ENCODE measurements around the gene ADCY5.

ADCY5 gene

DNA sequence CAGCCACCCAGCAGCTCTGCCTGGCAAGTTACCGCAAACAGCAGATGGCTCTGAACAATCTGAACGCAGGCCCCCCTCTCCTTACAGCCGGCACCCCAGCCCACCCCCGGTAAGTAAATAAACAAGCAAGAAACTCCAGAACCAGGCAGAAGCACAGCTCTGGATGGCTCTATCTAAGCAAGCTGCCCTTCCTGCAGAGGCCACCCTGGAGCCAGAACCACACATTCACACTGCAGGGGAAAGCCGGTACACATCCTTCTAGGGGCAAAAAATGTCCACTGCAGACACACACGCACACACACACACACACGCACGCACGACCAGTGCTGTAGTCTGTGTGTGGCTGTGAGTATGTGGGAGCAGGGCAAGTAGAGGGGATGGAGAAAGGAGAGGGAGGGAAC, 63.9 kb downstream of the ADCY5 start:
- Histone ChIP-seq H3K9me2 (ENCODE audit: low read depth, low read length) (no peaks in the 10 kb centered on the region), H3K4me1 (ENCODE audit: insufficient read depth, low read length, severe bottlenecking) (no peaks in the 10 kb centered on the region), H3K79me2 (ENCODE audit: insufficient read depth, low read length) (no peaks in the 10 kb centered on the region), H3K4me3 (ENCODE audit: low read depth, low read length, poor library complexity, severe bottlenecking) (no peak overlapping the region), H4K20me1 (ENCODE audit: insufficient read depth, low read length) (no peaks in the 10 kb centered on the region), H3K9me3 (ENCODE audit: low read length) (no peaks in the 10 kb centered on the region), H3K4me2 (ENCODE audit: low read length) (no peak overlapping the region), H3F3A (ENCODE audit: insufficient read depth, low read length) (no peaks in the 10 kb centered on the region), H3K36me3 (ENCODE audit: insufficient read depth, low read length) (no peaks in the 10 kb centered on the region), H3K9ac (ENCODE audit: low read length) (no peak overlapping the region), H3K27ac (ENCODE audit: low read depth, low read length, poor library complexity, severe bottlenecking) (no peak overlapping the region), H2AFZ (ENCODE audit: low read length) (no peak overlapping the region), H3K27me3 (ENCODE audit: insufficient read depth, low read length) (peaks cover 9% of the 10 kb centered on the region; the same call in 1 of the 2 replicates)
- no peak for TF ChIP-seq EZH2 (IDR thresholded peaks at IDR 0.05; ENCODE audit: borderline replicate concordance, low read length)
- TF ChIP-seq, protein P1, sequence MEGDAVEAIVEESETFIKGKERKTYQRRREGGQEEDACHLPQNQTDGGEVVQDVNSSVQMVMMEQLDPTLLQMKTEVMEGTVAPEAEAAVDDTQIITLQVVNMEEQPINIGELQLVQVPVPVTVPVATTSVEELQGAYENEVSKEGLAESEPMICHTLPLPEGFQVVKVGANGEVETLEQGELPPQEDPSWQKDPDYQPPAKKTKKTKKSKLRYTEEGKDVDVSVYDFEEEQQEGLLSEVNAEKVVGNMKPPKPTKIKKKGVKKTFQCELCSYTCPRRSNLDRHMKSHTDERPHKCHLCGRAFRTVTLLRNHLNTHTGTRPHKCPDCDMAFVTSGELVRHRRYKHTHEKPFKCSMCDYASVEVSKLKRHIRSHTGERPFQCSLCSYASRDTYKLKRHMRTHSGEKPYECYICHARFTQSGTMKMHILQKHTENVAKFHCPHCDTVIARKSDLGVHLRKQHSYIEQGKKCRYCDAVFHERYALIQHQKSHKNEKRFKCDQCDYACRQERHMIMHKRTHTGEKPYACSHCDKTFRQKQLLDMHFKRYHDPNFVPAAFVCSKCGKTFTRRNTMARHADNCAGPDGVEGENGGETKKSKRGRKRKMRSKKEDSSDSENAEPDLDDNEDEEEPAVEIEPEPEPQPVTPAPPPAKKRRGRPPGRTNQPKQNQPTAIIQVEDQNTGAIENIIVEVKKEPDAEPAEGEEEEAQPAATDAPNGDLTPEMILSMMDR (IDR thresholded peaks at IDR 0.05; ENCODE audit: low read length): no peak

DNA sequence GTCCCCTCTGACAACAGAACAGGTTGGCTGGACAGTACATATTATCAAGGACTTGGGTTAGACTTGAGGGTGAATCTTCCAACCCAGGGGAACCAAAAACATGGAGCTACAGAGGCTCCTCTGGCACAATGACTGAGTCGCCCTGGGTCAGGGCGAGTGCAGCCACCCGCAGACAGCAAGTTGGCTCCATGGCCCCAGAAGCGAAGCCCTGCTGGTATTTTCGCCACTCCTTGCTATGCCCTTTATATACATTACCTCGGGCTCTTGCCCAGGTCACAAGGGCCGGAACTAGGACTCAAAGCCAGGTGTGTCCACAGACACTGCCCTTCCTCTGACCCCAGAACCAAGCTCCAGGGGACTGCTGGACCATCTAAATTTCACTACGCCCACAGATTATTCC, 64.6 kb downstream of the ADCY5 start:
- TF ChIP-seq EZH2 (IDR thresholded peaks at IDR 0.05; ENCODE audit: borderline replicate concordance, low read length): no peak
- TF ChIP-seq, protein P1 (IDR thresholded peaks at IDR 0.05; ENCODE audit: low read length): no peak
- H2AFZ ChIP-seq (ENCODE audit: low read length): no peak overlapping the region
- H3K4me1 ChIP-seq (ENCODE audit: insufficient read depth, low read length, severe bottlenecking): no peaks in the 10 kb centered on the region
- H3K9me3 ChIP-seq (ENCODE audit: low read length): no peaks in the 10 kb centered on the region
- no peaks in the 10 kb centered on the region for H3K79me2 ChIP-seq (ENCODE audit: insufficient read depth, low read length)
- H3F3A ChIP-seq (ENCODE audit: insufficient read depth, low read length): no peaks in the 10 kb centered on the region
- H3K27ac ChIP-seq (ENCODE audit: low read depth, low read length, poor library complexity, severe bottlenecking): no peak overlapping the region
- no peaks in the 10 kb centered on the region for H3K36me3 ChIP-seq (ENCODE audit: insufficient read depth, low read length)
- H3K4me2 ChIP-seq (ENCODE audit: low read length): no peak overlapping the region
- no peaks in the 10 kb centered on the region for H3K9me2 ChIP-seq (ENCODE audit: low read depth, low read length)
- H3K4me3 ChIP-seq (ENCODE audit: low read depth, low read length, poor library complexity, severe bottlenecking): no peak overlapping the region
- no peak overlapping the region for H3K9ac ChIP-seq (ENCODE audit: low read length)
- H3K27me3 ChIP-seq (ENCODE audit: insufficient read depth, low read length): peaks cover 9% of the 10 kb centered on the region; the same call in 1 of the 2 replicates
- H4K20me1 ChIP-seq (ENCODE audit: insufficient read depth, low read length): no peaks in the 10 kb centered on the region

DNA sequence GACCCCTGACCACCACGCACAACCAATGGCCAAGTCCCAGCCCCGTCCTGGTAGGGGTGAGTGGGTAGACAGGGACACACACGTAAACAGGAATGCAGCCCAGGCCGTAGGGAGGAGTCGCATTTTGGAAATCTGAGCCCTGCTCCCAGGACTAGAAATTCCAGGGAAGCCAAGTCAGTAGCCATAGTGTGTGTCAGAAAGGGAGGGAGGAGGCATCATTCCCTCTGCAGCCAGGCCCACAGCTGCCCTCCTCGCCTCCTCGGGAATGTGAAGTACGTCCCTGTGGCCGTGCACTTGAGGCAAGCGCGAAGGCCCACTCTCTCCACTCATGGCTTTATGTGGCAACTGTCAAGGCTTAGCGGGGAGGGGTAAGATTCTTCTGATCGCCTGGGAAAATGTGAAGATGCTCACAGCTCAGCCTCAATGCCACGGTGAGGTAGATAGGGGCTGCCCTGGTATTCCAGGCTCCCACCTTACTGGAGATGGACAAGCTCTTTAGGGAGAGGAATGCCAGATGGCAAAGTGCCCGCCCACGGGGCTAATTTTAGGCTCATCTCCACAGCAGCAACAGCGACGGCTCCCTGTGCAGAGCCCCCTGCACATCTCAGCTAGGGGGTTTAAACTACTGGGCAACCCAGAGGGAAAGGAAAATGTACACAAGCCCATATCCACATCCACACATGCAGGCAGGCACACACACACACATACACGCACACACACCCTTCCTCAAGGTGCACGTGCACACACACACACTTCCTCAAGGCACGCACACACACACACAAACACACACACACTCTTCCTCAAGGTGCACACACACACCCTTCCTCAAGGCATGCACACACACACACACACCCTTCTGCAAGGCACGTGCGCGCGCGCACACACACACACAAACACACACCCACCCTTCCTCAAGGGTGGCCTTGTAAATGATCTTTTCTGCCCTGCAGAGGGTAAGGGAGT, 65.5 kb downstream of the ADCY5 start:
- Histone ChIP-seq H3K9me3 (ENCODE audit: low read length) (no peaks in the 10 kb centered on the region), H3F3A (ENCODE audit: insufficient read depth, low read length) (no peaks in the 10 kb centered on the region), H3K79me2 (ENCODE audit: insufficient read depth, low read length) (no peaks in the 10 kb centered on the region), H4K20me1 (ENCODE audit: insufficient read depth, low read length) (no peaks in the 10 kb centered on the region), H3K9me2 (ENCODE audit: low read depth, low read length) (no peaks in the 10 kb centered on the region), H3K4me2 (ENCODE audit: low read length) (no peak overlapping the region), H3K27ac (ENCODE audit: low read depth, low read length, poor library complexity, severe bottlenecking) (no peak overlapping the region), H3K4me3 (ENCODE audit: low read depth, low read length, poor library complexity, severe bottlenecking) (no peak overlapping the region), H3K4me1 (ENCODE audit: insufficient read depth, low read length, severe bottlenecking) (no peaks in the 10 kb centered on the region), H3K9ac (ENCODE audit: low read length) (no peak overlapping the region), H3K36me3 (ENCODE audit: insufficient read depth, low read length) (no peaks in the 10 kb centered on the region), H2AFZ (ENCODE audit: low read length) (no peak overlapping the region), H3K27me3 (ENCODE audit: insufficient read depth, low read length) (peaks cover 9% of the 10 kb centered on the region; the same call in 1 of the 2 replicates)
- TF ChIP-seq EZH2 (IDR thresholded peaks at IDR 0.05; ENCODE audit: borderline replicate concordance, low read length): no peak

Data from OCI-LY1 (cell line).